Breast epithelium (tissue), 4 donors: ENCODE data around the gene NEDD4L. TPM values are rescaled to one million over a fixed set of nuclear protein-coding genes. Genes with fewer than 3 reads are reported as not detected.

Experiments used
- DNase-seq, 2 donors: peaks; one replicate each; pipeline ENCODE4 v3.0.0-alpha.2; 2019; ENCODE audit warnings: low spot score in 2 of 2
- H3K27ac ChIP-seq, 2 donors: fragments of 200-600 bp; sonication (generic) in 1 of 2; one replicate each; pipeline ENCODE4 v1.5.1; 2016 to 2019; ENCODE audit warnings: mild to moderate bottlenecking in 1 of 2
- H3K27me3 ChIP-seq, 2 donors: fragments of 200-600 bp; sonication (generic) in 1 of 2; one replicate each; pipeline versions ENCODE4 v1.5.1 to v1.6.0; 2017 to 2019; ENCODE audit warnings: control low read depth in 1 of 2, mild to moderate bottlenecking in 1 of 2
- H3K36me3 ChIP-seq: fragments of 200-600 bp; one replicate; pipeline ENCODE4 v1.5.1; 2019
- H3K4me1 ChIP-seq, 2 donors: fragments of 200-600 bp; sonication (generic); one replicate each; pipeline ENCODE4 v1.5.1; 2016 to 2019; ENCODE audit warnings: control low read depth in 1 of 2
- H3K4me3 ChIP-seq, 3 donors: fragments of 200-600 bp; sonication (generic); 1 replicate in 2 of 3; 2 replicates in 1 of 3; pipeline ENCODE4 v1.5.1; 2016 to 2019; ENCODE audit warnings: mild to moderate bottlenecking in 3 of 3, moderate library complexity in 2 of 3
- H3K9me3 ChIP-seq, 2 donors: fragments of 200-600 bp; sonication (generic) in 1 of 2; one replicate each; pipeline ENCODE4 v1.5.1; 2016 to 2019; ENCODE audit warnings: control low read depth in 1 of 2
- POLR2A ChIP-seq: fragments of 450-650 bp; IDR thresholded peaks from one replicate; pipeline ENCODE4 v1.6.1; 2016; ENCODE audit warnings: antibody characterized with exemption, mild to moderate bottlenecking, moderate library complexity
- POLR2AphosphoS5 ChIP-seq, 3 donors: sonication (generic); formaldehyde crosslinking; IDR thresholded peaks; one replicate each; pipeline ENCODE4 v1.6.1; 2017; ENCODE audit warnings: antibody characterized with exemption in 3 of 3
- intact Hi-C: fragments of 100-400 bp; cut with DNase I; formaldehyde crosslinking; loops from one replicate; pipeline ENCODE4 v1.15.1; 2023; ENCODE audit warnings: low total_unique reads
- total RNA-seq, 3 donors: library from RNA; depleted of rRNA; stranded (reverse); fragments of >200 nt; gene quantifications; one replicate each; pipeline ENCODE4 v1.1.0, GENCODE V29; 2016
- TF ChIP-seq, protein P1 (sequence below), 3 donors: fragments of 450-650 bp; IDR thresholded peaks; one replicate each; pipeline ENCODE4 v1.5.1; 2016 to 2017; ENCODE audit warnings: antibody characterized with exemption in 3 of 3, mild to moderate bottlenecking in 3 of 3, moderate library complexity in 3 of 3

The NEDD4L gene
- total RNA-seq, 3 donors from 2014 or later = 26.2 to 162 (median 106) TPM

GRCh38 chr18:58286632-58287352, 242.8 kb downstream of the NEDD4L start:
- H3K4me1 ChIP-seq = peaks cover 0 to 20% of the 10 kb centered on the region in 2 donors
- H3K9me3 ChIP-seq = no peaks in the 10 kb centered on the region
- intact Hi-C loops = no loop called here
- peak overlapping the region; percentile 28 to 83 for H3K27ac ChIP-seq
- TF ChIP-seq POLR2A = no peak
- TF ChIP-seq, protein P1, sequence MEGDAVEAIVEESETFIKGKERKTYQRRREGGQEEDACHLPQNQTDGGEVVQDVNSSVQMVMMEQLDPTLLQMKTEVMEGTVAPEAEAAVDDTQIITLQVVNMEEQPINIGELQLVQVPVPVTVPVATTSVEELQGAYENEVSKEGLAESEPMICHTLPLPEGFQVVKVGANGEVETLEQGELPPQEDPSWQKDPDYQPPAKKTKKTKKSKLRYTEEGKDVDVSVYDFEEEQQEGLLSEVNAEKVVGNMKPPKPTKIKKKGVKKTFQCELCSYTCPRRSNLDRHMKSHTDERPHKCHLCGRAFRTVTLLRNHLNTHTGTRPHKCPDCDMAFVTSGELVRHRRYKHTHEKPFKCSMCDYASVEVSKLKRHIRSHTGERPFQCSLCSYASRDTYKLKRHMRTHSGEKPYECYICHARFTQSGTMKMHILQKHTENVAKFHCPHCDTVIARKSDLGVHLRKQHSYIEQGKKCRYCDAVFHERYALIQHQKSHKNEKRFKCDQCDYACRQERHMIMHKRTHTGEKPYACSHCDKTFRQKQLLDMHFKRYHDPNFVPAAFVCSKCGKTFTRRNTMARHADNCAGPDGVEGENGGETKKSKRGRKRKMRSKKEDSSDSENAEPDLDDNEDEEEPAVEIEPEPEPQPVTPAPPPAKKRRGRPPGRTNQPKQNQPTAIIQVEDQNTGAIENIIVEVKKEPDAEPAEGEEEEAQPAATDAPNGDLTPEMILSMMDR (IDR thresholded peaks at IDR 0.05) = no peak
- no peak for TF ChIP-seq POLR2AphosphoS5 (IDR thresholded peaks at IDR 0.05)
- H3K4me3 ChIP-seq = no peak overlapping the region
- H3K36me3 ChIP-seq = no peaks in the 10 kb centered on the region
- no peaks in the 10 kb centered on the region for H3K27me3 ChIP-seq
- no peak for DNase-seq

DNA sequence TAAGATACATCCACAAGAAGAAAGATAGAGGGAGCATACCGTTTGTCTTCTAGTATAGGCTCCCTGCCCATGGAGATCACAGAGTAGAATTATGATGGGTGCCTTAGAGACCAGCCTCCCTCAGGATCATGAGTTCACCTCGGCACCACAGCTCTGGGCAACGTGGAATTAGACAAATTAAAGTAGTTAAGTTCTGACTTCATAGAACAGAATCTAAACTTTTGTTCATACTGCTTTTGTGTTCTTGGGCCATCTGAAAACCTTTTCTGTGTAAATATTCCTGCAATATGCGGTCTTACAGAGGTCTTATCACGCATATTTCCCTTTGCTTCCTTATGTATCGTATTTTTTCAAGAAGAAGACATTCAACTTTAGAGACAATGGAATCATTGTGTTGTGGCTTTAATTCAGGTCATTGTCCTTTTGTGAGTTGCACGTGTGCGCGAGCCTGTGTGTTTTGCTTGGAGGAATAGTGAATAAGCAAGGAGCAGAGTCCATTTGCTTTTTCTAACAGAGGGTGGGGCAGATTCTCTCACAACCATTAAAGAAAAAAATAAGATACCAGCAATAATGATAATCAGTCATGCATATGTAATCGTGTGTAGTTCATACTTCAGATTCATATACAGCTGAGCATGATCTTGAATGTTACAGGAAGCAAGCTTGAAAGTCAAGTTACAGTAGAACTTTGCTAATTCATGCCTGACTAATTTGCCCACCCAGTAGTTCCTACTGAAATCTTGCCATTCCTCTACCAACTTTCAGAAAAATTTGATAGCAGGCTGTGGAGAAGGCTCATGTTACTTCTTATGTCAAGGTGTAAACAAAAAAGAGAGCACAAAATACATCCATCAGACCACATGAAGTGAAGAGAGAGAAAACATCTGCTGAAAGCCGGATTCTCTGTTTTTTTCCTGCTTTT, 243.6 kb downstream of the NEDD4L start:
- Histone ChIP-seq H3K4me3 (no peak overlapping the region), H3K27ac (peak overlapping the region; percentile 28 to 83), H3K4me1 (peaks cover 0 to 20% of the 10 kb centered on the region in 2 donors), H3K9me3 (no peaks in the 10 kb centered on the region), H3K27me3 (no peaks in the 10 kb centered on the region), H3K36me3 (no peaks in the 10 kb centered on the region)
- TF ChIP-seq POLR2AphosphoS5 (IDR thresholded peaks at IDR 0.05) = peak in 1 of 3 donors; percentile 54
- TF ChIP-seq, protein P1 (IDR thresholded peaks at IDR 0.05) = no peak
- intact Hi-C loops = no loop called here
- DNase-seq = no peak

DNA sequence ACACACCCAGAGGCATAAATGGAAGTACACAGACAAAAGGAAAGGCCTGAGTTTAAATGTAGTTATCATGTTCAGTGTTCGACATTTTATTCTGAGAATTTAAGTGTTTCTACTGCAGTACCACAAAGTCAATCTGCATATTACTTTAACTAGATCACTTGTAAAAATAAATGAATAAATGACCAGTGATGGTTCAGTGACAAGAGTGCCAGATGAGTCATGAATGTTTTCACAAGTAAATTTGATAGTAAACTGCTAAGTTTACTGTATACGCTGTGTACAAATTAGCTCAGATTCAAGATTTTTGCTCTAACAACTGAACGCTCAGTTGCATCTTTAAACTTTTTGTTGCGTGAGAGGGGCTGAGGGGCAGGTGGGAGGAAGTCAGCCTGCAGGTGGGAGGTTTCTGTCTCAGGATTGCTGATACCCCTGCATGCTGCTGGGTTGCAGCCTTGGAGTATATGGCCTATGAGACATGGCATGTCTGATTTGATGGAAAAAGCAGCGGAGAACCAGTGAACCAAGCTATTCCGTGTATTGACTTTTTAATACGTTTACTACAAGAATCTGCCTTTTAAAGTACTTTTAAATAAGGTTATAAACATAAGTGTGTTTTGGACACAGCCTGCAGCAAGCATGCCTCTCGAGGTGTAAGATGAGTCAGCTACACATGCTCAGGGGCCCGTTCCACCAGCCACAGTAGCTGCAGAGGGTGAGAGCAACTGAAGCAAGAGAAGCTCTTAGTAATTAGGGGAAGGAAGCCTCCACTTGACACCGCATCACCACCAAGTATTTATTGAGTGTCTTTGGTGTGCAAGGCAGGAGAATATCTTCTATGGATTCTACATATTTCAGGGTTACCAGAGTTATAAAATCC, 245.1 kb downstream of the NEDD4L start:
- Histone ChIP-seq H3K4me1 (peaks cover 0 to 20% of the 10 kb centered on the region in 2 donors), H3K27ac (peak overlapping the region in 1 of 2 donors; percentile 83), H3K4me3 (no peak overlapping the region), H3K9me3 (no peaks in the 10 kb centered on the region), H3K36me3 (no peaks in the 10 kb centered on the region), H3K27me3 (no peaks in the 10 kb centered on the region)
- no peak for DNase-seq
- TF ChIP-seq, protein P1 (IDR thresholded peaks at IDR 0.05) = no peak
- TF ChIP-seq POLR2A = no peak
- intact Hi-C loops = no loop called here

- H3K4me1 ChIP-seq = peaks cover 0 to 20% of the 10 kb centered on the region in 2 donors
- intact Hi-C loops = no loop called here
- no peaks in the 10 kb centered on the region for H3K36me3 ChIP-seq
- no peak overlapping the region for H3K4me3 ChIP-seq
- TF ChIP-seq POLR2A (no peak), POLR2AphosphoS5 (IDR thresholded peaks at IDR 0.05) (no peak)
- TF ChIP-seq, protein P1 (IDR thresholded peaks at IDR 0.05) = no peak
- no peak overlapping the region for H3K27ac ChIP-seq
- no peak for DNase-seq
- no peaks in the 10 kb centered on the region for H3K9me3 ChIP-seq
- no peaks in the 10 kb centered on the region for H3K27me3 ChIP-seq
Measured at GRCh38 chr18:58290116-58290695, 246.2 kb downstream of the NEDD4L start.
